Upper lobe of right lung (tissue), 1 donor: ENCODE results near the gene FMNL2. TPM values are rescaled to one million over a fixed set of nuclear protein-coding genes. Genes with fewer than 3 reads are reported as not detected.
A peak's percentile ranks its signal among the peaks of the same experiment; 100 is the strongest.

Experiments
- ATAC-seq: fragments of 200-7000 bp; cut with Tn5 transposase; one replicate; pipeline ENCODE4 v1.9.1; 2020; ENCODE audit warnings: mild to moderate bottlenecking, moderate library complexity
- DNase-seq: peaks from one replicate; pipeline ENCODE4 v3.0.0-alpha.2; 2020
- H3K27ac ChIP-seq: fragments of 200-600 bp; one replicate; pipeline ENCODE4 v1.8.0; 2022
- H3K27me3 ChIP-seq: fragments of 200-600 bp; one replicate; pipeline ENCODE4 v1.8.0; 2022; ENCODE audit warnings: mild to moderate bottlenecking
- H3K36me3 ChIP-seq: fragments of 200-600 bp; one replicate; pipeline ENCODE4 v1.8.0; 2022
- H3K4me1 ChIP-seq: fragments of 200-600 bp; one replicate; pipeline ENCODE4 v1.8.0; 2022
- H3K4me3 ChIP-seq: fragments of 200-600 bp; one replicate; pipeline ENCODE4 v1.8.0; 2022; ENCODE audit warnings: mild to moderate bottlenecking
- H3K9me3 ChIP-seq: fragments of 200-600 bp; one replicate; pipeline ENCODE4 v1.8.0; 2022
- intact Hi-C: fragments of 100-400 bp; cut with DNase I; formaldehyde crosslinking; loops from one replicate; pipeline ENCODE4 v1.11.0; 2022
- total RNA-seq: library from RNA; stranded (reverse); fragmentation: NEBNext Ultra II Directional; extraction: Animal tissue kit (Norgen Biotek cat#: 25700); gene quantifications from one replicate; pipeline ENCODE4 v1.2.1, GENCODE V29; 2021
- TF ChIP-seq, protein P1 (sequence below): fragments of 200-600 bp; IDR thresholded peaks from one replicate; pipeline ENCODE4 v1.8.0; 2022; ENCODE audit warnings: antibody characterized with exemption
- donor health status: DM: no; HTN: yes; CAD: no; lungs with severe emphysema.

The FMNL2 gene
- total RNA-seq, 1 donor from 2014 or later, result 69.5 TPM

DNA sequence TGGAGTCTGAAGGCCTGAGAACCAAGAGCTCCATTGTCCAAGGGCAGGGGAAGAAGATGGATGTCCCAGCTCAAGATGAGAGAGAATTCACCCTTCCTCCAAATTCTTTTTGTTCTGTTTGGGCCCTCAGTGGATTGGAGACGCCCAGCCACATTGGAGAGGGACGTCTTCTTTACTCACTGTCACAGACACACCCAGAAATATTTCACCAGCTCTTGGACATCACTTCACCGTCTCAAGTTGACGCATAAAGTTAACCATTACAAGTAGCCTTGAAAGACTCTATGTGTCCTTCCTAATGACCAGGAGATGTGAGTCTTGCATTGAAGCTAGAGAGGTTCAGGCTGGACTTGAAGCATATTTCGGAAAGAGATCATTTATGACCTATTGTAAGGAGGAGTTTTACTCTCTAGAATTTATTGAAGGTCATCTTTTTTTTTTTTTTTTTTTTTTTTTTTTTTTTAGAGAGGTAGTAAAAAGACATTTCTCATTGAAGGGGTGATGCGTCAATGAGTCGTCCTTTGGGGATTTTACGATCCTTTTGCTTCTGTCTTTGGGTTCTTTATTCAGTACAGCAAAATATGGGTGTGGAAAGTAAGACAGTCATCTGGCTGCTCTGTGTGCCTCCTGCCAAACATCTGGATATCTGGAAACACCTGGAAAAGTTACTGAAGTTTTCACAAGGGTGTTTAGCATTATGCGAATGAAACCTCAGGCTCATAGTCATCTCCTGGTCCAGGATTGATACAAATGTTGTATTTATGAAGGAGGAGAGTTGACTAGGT lies 264.2 kb downstream of the FMNL2 start:
- no peaks in the 10 kb centered on the region for H3K4me1 ChIP-seq
- no peak for DNase-seq
- no peak overlapping the region for H3K27ac ChIP-seq
- no peak for ATAC-seq
- H3K36me3 ChIP-seq, result no peaks in the 10 kb centered on the region
- H3K27me3 ChIP-seq, result no peaks in the 10 kb centered on the region
- H3K4me3 ChIP-seq, result no peak overlapping the region
- intact Hi-C loops, result no loop called here
- TF ChIP-seq, protein P1, sequence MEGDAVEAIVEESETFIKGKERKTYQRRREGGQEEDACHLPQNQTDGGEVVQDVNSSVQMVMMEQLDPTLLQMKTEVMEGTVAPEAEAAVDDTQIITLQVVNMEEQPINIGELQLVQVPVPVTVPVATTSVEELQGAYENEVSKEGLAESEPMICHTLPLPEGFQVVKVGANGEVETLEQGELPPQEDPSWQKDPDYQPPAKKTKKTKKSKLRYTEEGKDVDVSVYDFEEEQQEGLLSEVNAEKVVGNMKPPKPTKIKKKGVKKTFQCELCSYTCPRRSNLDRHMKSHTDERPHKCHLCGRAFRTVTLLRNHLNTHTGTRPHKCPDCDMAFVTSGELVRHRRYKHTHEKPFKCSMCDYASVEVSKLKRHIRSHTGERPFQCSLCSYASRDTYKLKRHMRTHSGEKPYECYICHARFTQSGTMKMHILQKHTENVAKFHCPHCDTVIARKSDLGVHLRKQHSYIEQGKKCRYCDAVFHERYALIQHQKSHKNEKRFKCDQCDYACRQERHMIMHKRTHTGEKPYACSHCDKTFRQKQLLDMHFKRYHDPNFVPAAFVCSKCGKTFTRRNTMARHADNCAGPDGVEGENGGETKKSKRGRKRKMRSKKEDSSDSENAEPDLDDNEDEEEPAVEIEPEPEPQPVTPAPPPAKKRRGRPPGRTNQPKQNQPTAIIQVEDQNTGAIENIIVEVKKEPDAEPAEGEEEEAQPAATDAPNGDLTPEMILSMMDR, result no peak
- no peaks in the 10 kb centered on the region for H3K9me3 ChIP-seq

DNA sequence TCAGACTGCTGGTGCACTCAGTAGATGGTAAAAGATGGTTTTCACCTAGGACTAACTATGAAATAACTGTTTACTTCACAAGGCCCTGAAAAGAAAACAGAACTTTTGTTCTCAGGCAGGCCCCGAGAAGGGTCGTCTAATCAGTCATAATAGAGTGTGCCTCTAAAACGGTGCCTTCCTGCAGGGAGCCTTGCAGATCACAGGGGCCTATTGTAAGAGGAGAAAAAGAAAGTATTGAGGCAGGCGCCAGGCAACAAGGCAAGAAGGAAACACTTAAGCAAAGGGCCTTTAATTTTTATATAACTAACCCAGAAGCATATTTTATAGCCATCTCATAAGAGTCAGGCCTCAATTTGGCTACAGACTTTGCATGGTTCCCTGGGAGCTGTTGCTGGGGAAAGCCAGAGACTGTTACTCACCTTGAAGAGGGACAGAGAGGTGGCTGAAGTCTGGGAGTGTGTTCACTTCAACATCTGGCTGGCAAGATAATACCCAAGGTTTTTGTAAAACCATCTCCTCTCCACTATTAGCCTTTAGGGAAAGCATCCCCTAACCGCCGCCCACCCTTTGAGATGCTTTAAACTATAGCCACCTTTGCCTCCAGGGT lies 265.2 kb downstream of the FMNL2 start:
- intact Hi-C loops, result no loop called here
- DNase-seq (no peak), ATAC-seq (no peak)
- Histone ChIP-seq H3K4me1 (no peaks in the 10 kb centered on the region), H3K36me3 (no peaks in the 10 kb centered on the region), H3K27ac (no peak overlapping the region), H3K9me3 (no peaks in the 10 kb centered on the region), H3K4me3 (no peak overlapping the region), H3K27me3 (no peaks in the 10 kb centered on the region)
- TF ChIP-seq, protein P1, result no peak

DNA sequence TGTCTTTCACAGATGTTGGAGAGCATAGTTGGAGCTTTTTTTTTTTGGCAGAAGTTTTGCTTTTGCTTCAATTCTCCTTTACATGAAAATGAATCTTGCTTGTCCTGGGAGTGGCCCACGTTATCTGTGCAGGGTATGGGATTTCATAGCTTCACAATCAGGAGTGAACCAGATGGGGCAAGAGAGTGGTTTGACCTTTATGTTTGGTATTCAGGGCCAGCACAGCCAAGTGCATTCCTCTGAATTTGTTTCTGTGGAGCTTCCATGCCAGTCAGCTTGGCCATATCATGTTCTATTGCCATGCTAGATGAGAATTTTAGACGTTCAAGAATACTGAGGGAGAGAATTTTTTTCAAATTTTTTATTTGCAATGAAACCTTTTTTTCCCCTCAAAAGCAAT lies 265.7 kb downstream of the FMNL2 start:
- DNase-seq, result no peak
- H3K27ac ChIP-seq, result no peak overlapping the region
- H3K4me1 ChIP-seq, result no peaks in the 10 kb centered on the region
- intact Hi-C loops, result no loop called here
- H3K27me3 ChIP-seq, result no peaks in the 10 kb centered on the region
- H3K9me3 ChIP-seq, result no peaks in the 10 kb centered on the region
- no peaks in the 10 kb centered on the region for H3K36me3 ChIP-seq
- TF ChIP-seq, protein P1, result no peak
- peak; percentile 70 for ATAC-seq
- H3K4me3 ChIP-seq, result no peak overlapping the region

DNA sequence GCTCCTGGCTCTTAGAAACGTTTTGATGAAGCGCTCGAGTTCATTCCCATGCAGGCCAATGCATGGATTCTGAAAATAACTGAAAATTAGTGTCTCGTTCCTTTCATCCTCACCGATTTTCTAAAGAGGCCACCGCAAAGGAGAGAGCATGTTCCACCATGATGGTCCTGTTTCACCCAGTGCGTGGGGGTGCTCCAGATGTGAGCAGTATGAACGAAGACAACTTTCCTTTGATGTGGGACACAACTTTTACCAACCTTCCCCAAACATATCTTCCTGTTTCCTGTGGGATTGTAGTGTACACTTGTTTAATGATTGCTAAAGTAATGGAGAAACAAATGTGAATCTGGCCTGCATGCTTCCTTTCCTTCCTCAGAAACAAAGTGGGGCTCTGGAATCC lies 267.8 kb downstream of the FMNL2 start:
- H3K36me3 ChIP-seq, result peaks cover 3% of the 10 kb centered on the region
- H3K27me3 ChIP-seq, result no peaks in the 10 kb centered on the region
- TF ChIP-seq, protein P1, result no peak
- no peaks in the 10 kb centered on the region for H3K4me1 ChIP-seq
- intact Hi-C loops, result no loop called here
- no peaks in the 10 kb centered on the region for H3K9me3 ChIP-seq
- DNase-seq (no peak), ATAC-seq (no peak)
- no peak overlapping the region for H3K27ac ChIP-seq
- H3K4me3 ChIP-seq, result no peak overlapping the region

DNA sequence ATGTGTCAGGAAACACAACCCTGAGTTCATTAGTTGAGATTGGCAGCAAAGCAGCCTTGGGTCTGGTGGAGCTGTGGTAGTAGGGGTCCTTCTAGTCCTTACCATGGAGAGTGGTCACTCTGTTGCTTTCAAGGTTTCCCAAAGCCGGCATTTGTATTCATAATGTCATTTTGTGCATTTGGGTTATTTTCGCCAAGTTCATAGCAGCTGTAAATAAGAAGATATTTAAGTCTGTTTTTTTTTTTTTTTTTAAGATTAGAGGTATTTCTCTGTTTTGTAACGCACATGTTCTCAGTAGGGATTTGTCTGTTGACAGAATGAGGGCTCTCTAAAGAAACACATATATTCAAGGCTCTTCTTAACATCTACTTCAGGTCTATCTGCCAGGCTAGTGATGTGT lies 268.2 kb downstream of the FMNL2 start:
- no peak overlapping the region for H3K27ac ChIP-seq
- H3K36me3 ChIP-seq, result peaks cover 7% of the 10 kb centered on the region
- H3K4me1 ChIP-seq, result no peaks in the 10 kb centered on the region
- no peak overlapping the region for H3K4me3 ChIP-seq
- no peak for DNase-seq
- intact Hi-C loops, result no loop called here
- no peaks in the 10 kb centered on the region for H3K9me3 ChIP-seq
- no peaks in the 10 kb centered on the region for H3K27me3 ChIP-seq
- TF ChIP-seq, protein P1, result no peak
- no peak for ATAC-seq
